Measurements from ENCODE around the gene SURF2.

Gene SURF2

GRCh38 chr9:133403766-133404453, 47.6 kb downstream of the SURF2 start:
- peak; percentile 32 for DNase-seq

GRCh38 chr9:133404454-133405002, 48.2 kb downstream of the SURF2 start:
- DNase-seq: no peak

- DNase-seq: no peak
Measured at GRCh38 chr9:133405508-133406438, 49.4 kb downstream of the SURF2 start.

DNA sequence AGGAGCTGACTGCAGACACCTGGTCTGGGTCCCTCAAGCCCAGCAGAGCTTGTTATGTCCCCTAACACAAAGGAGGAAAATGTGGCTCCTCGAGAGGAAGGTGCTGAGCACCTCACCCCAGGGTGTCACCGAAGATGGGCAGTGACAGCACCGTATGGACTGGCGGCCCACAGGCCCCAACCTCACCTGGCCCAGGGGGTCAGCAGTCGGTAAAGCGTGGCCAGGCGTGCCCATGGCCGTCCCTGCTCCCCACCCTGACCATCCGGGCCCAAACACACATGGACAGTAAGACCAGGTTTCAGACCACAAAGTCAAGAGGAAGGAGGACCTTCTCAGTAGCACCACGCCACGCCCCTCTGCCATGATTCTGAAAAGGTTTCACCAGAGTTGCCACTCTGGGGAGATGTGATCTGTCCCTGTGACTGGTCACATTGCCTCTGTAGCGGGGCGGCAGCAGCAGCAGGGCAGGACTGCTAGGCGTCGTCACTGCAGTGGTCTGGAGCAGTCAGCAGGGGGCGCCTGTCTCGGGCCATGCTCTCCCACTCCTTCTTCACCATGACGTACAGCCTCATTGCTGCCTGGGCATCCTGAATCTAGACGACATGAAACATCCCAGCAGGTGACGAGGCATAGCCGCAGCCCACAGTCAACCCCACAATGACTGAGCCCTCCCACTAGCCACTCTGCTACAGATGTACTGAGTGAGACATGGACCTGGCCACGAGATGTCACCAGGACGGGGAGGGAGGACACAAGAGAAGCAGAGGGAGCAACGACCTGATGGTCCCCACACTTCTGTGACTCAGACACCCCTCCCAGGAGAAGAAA, 50.3 kb downstream of the SURF2 start:
- DNase-seq: peak; percentile 59

GRCh38 chr9:133408042-133408441, 51.7 kb downstream of the SURF2 start:
- DNase-seq: no peak
